ENCODE measurements around the gene FXYD3.

FXYD3 gene

DNA sequence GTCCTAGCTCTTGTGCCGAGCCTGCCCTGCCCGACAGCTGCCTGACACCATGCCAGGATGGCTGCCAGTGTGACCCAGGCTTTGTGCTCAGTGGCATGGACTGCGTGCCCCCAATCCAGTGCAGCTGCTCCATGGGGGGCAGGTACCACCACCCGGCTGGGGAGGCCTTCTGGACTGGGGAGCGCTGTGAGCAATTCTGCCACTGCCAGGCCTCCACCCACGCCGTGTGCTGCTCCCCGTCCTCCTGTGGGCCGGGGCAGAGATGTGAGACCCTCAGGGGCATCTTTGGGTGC is 9.4 kb upstream of the FXYD3 start:
- DNase-seq (ENCODE audit: low read depth) = no peak

DNA sequence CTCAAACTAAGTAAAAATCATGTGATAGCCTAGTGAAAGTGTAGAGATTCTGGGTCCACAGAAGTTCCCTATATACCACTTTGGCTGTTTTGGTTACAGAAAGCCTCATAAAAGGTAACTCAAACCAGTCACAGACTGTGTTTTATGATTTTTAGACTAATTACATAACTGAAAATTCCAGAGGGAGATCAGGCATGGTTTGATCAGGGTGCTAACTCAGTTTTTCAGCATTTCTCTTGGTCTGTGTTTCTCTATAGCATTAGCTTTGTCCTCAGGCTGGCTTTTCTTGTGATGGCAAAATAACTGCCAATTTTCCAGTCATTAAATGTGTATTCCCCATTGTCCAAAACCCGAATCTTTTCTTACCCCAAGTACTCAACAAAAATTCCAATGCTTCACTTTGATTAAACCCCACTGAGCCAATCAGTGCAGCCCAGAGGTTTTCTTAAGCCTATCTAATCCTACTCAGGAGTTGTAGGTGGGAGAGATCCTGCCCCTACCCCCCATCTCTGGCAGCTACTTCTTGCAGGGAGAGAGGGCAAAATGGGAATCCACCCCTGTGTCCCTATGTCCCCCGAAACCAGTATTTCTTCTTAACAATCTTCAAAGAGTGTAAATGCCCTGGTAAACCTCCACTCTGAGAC is 8.6 kb upstream of the FXYD3 start:
- no peak for DNase-seq (ENCODE audit: low read depth)

- peak; percentile 39 for DNase-seq (ENCODE audit: low read depth)
Measured at GRCh38 chr19:35107545-35107944, 8.1 kb upstream of the FXYD3 start.

DNA sequence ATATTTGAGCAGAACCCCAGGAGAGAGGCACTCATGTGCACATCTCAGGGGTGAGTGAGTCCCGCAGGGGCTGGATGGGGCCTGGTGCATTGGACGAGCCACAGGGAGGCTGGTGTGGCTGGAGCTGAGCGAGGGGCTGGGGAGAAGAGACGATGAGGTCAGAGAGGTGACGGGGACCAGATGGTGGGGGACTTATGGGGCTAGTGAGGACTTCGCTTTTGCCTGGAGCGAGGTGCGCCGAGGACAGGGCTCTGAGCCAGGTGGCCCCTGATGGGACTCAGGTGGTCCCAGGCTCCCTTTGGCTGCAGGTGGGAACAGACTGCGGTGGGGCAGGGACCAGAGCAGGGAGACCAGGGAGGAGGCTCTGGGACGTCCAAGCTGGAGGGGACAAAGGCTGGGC is 6.9 kb upstream of the FXYD3 start:
- no peak for DNase-seq (ENCODE audit: low read depth)

DNA sequence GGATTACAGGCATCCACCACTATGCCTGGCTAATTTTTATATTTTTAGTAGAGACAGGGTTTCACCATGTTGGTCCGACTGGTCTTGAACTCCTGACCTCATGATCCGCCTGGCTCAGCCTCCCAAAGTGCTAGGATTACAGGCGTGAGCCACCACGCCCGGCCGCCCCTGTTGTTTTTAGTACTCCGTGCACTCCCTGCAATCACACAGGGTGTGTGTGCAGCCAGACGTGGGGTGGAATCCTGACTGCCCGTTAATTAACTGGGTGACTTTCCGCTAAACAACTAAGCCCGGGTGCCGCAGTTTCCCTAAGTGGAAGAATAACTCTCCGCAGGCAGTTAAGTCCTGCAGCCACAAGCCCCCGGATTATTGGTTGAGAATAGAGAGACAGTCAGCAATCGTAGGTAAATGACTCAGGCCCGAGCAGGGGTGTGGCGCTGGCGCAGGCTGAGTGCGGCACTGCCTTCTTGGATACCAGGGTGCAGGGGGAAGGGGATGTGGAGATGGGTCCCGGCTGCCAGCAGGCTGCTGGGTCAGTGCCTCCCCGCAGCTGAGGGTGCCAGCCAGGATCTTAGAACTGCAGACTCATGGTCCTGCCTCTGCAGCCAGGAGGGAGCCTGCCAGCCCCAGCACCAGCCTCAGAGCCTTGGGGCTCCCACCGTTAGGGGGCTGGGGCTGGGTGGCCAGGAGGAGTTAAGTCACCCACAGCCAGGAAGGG is 6.1 kb upstream of the FXYD3 start:
- DNase-seq (ENCODE audit: low read depth) = no peak

GRCh38 chr19:35110974-35111373 is 4.6 kb upstream of the FXYD3 start:
- DNase-seq (ENCODE audit: low read depth) = no peak

- DNase-seq (ENCODE audit: low read depth) = no peak
Measured at GRCh38 chr19:35112995-35113688, 2.5 kb upstream of the FXYD3 start.

DNA sequence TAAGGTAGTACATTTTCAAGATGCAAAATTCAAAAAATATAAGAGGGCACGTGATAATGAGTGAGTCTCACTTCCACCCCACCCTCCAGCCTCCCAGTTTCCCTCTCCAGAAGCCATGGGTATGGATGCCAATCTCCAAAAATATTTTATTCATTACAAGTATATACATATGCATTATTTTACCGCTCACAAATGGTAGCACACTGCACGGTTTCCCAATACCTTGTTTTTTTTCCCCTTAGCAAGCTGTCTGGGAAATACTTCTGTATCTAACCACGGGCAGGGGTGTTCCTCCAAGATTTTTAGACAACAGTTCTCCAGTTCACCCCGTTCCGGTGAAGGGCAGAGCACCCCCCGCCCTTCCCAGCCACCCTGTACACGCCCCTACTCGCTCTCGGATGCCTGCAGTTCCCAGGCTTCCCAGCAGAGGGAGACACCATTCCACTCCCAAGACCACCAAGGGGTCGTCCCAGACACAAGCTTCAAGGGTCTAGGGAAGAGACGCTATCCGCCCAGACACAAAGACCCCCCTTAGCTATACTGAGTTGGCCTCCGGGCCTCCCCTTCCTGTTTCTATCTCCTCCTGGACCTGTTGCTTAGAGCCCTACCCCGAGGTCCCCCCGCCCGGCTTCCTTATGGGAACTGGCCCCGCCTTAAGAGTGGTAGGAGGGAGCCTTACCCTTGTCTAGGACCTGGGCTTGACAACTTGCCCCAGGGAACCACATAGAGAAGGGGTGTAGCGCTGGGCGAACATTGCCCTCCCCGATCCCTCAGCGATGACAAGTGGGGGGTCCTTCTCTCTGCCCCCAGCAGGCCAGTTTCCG is 1.1 kb upstream of the FXYD3 start:
- peak; percentile 46 for DNase-seq (ENCODE audit: low read depth)

DNA sequence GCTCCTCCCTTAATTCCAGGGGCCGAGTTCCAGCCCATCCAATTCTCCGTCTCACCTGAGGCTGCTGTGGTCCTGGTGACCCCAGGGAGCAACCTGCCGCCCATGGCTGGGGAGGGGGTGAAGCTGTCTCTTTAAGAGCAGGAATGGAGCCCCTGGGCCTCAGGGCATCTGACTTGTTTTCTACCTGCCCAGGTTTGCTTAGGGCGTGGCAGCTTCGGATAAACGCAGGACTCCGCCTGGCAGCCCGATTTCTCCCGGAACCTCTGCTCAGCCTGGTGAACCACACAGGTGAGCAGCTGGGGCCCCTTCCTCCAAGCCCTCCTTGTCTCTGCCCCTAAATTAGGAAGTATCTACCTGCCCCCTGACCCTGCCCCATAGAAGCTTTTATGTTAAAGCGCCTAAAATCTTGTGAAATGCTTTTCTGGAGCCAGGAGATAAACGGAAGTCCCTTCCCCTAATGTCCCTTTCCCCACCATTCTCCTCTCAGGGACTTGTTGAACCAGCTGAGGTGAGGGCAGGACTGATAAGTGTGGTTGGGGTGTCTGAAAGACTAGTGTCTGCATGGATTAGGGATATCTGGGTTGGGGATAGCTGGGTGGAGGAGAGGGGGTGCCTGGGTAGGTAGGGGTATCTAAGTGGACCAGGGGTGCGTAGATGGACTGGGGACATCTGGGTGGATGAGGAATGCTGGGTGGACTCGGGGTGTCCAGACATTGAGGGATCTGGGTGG is 614 bp downstream of the FXYD3 start:
- DNase-seq (ENCODE audit: low read depth) = no peak

DNA sequence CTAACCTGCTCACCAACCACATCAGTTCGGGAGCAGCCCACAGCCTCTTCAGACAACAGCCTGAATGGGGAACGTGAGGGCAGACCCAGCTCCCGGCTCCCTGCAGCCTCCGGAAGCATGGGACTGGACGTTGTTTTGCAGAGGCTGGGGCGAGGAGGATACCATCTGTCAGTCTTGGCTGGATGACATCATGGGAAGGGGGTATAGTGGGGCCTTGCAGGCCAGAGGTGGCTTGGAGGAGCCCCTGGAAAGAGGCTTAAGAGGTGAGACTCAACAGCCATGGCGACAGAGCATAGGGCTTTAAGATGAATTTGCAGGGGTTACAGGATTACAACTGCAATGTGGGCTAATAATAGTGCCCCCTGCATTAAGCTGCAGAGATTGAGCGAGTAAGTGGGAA is 1.5 kb downstream of the FXYD3 start:
- no peak for DNase-seq (ENCODE audit: low read depth)

GRCh38 chr19:35117799-35118198 is 2.2 kb downstream of the FXYD3 start:
- no peak for DNase-seq (ENCODE audit: low read depth)

DNA sequence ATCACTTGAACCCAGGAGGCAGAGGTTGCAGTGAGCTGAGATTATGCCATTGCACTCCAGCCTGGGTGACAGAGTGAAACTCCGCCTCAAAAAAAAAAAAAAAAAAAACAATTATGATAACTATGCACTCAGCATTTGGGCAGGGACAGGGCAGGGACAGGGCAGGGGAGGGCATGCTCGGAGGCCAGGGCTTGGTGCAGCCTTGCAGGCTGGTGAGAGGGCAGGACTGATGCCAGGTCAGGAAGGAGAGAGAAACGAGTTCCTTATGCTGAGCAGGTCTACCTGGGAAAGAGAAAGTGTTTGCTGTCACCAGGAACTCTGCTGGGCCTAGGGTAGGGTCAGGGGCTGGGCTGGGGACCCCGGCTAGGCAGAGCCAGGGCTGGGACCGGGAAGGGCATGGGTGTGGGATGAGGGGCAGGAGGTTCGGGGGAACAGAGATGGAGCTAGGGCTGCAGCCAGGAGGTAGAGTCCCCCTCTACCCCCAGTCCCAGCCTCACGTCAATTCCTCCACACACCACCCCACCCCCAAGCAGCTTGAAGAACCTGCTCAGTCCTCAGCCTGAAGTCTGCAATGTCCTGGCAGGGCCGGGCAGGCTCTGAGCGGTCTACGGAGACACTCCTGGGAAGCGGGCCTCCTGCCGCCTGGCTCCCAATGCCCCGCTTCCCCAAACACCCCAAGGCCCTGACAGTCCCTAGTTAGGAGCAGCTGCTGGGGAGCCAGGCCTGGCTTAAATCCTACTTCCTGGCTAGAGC is 2.8 kb downstream of the FXYD3 start:
- DNase-seq (ENCODE audit: low read depth) = no peak

DNA sequence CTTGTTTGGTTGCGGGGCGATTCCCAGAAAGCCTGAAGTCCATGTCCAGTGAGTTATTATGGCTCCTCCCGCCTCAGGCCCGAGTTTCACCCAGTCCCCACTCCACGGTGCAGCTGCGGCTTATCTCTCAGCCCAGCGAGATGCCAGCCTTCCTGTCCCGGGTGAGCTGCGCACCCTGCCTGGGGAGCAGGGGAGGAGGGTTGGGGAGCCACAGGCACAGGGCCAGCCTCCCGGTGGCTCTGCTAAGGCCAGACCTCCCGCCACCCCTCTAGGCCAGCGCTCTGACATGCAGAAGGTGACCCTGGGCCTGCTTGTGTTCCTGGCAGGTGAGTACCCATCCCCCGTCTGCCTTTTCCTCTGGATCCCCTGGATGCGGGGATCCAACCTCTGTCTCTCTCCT is 3.5 kb downstream of the FXYD3 start:
- no peak for DNase-seq (ENCODE audit: low read depth)

GRCh38 chr19:35119578-35120155 is 4.0 kb downstream of the FXYD3 start:
- no peak for DNase-seq (ENCODE audit: low read depth)

DNA sequence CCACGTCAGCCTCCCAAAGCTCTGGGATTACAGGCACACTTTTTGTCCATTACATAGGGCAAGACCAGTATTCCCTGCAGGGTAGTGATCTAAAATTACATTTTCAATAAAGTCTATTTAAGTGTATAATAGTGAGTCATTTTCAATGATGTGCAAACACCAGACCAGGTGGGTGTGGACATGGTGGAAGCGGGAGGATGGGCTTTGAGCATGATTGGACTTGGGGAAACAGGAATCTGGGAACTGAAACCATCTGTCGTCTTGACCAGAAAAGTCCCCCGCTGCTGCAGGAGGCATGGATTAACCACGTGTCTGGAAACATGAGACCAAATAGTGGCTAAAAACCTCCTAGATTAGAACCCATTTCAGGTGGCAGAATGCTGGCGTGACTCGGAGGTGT is 4.9 kb downstream of the FXYD3 start:
- peak; percentile 76 for DNase-seq (ENCODE audit: low read depth)

- DNase-seq (ENCODE audit: low read depth) = no peak
Measured at GRCh38 chr19:35120898-35121297, 5.3 kb downstream of the FXYD3 start.

GRCh38 chr19:35122687-35123551 is 7.3 kb downstream of the FXYD3 start:
- no peak for DNase-seq (ENCODE audit: low read depth)

DNA sequence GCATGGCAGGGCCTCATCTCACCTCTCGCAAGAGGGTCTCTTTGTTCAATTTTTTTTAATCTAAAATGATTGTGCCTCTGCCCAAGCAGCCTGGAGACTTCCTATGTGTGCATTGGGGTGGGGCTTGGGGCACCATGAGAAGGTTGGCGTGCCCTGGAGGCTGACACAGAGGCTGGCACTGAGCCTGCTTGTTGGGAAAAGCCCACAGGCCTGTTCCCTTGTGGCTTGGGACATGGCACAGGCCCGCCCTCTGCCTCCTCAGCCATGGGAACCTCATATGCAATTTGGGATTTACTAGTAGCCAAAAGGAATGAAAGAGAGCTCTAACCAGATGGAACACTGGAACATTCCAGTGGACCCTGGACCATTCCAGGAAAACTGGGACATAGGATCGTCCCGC is 8.0 kb downstream of the FXYD3 start:
- DNase-seq (ENCODE audit: low read depth) = no peak

GRCh38 chr19:35124098-35125060 is 8.8 kb downstream of the FXYD3 start:
- peak; percentile 95 for DNase-seq (ENCODE audit: low read depth)
